ENCODE measurements around the gene EME1. TPM values are rescaled to one million over a fixed set of nuclear protein-coding genes. Genes with fewer than 3 reads are reported as not detected.

EME1 gene
- total and polyA plus RNA-seq, 10 of the 15 experiments (the other 5 are each of a cell fraction or from before 2014, with no cell fraction given): 13.8 to 40.5 (median 22.0) TPM

DNA sequence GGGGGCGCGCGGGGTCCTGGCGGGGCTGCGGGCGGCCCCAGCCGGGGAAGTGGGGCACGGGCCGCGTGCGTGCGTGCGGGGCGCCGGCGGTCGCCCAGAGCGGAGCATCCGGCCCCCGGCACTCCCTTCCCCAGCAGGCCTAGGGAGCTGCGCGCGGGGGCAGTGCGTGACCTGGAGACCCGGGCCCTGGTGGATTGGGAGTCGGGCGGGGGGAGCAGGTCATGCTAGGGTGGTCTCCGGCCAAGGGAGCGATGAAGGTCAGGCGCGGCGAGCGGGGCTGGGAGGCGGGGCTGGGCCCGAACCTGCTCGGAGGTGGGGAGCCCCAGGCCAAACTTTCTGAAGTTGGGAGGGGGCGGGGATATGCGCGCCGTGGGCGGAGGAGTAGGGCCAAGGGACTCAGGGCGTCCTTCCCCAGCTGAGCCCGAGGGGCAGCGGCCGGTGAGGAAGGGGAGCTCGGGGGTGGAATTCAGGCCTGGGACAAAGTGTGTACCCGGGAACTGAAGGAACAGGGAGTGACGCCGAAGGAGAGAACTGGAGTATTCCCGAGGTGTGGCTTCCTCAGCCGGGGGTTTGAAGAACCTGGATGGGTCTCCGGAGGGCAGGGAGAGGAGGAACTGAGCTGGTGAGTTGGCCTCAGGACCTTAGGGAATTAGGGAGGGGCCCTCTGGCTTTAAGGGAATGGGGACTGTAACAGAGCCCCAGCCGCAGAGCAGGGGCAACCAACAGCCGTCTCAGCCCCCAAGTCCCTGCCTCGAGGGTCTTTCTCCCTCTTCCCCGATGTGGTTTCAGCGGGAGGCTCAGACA is 26.5 kb upstream of the EME1 start (continued):
- TF ChIP-seq MEF2B (IDR thresholded peaks at IDR 0.05; ENCODE audit: partially characterized antibody, poor library complexity, severe bottlenecking) (no peak), SIN3A (IDR thresholded peaks at IDR 0.05; ENCODE audit: low read depth, low read length) (0 out of 2 replicates have a peak, but pooled peaks have one; percentile 21), MYC (IDR thresholded peaks at IDR 0.05; ENCODE audit: insufficient read depth, insufficient read length, insufficient replicate concordance, low read length, severe bottlenecking) (no peak), SPI1 (IDR thresholded peaks at IDR 0.05; ENCODE audit: borderline replicate concordance, insufficient read depth, low read depth, low read length) (no peak), NBN (IDR thresholded peaks at IDR 0.05) (no peak), ZSCAN29 (IDR thresholded peaks at IDR 0.05) (no peak), RBBP5 (conservative IDR thresholded peaks at IDR 0.05) (no peak), IKZF2 (IDR thresholded peaks at IDR 0.05) (0 out of 4 replicates have a peak, but pooled peaks of 1 of the 2 experiments have one; percentile 19), KLF5 (IDR thresholded peaks at IDR 0.05; ENCODE audit: partially characterized antibody) (no peak), ZBED1 (IDR thresholded peaks at IDR 0.05; ENCODE audit: borderline replicate concordance) (no peak), ZNF274 (IDR thresholded peaks at IDR 0.05; ENCODE audit: insufficient read depth, insufficient read length) (no peak), BHLHE40 (IDR thresholded peaks at IDR 0.05; ENCODE audit: borderline replicate concordance in 1 of 2, low read depth in 2 of 2, low read length in 1 of 2) (peak; percentile 49 to 88; a peak in 3 of 4 replicates), NFIC (IDR thresholded peaks at IDR 0.05; ENCODE audit: low read depth, low read length) (no peak), MXI1 (IDR thresholded peaks at IDR 0.05; ENCODE audit: low read depth, low read length) (0 out of 2 replicates have a peak, but pooled peaks have one; percentile 21), SREBF1 (IDR thresholded peaks at IDR 0.05; ENCODE audit: low read length) (no peak), YY1 (IDR thresholded peaks at IDR 0.05; ENCODE audit: low read depth, low read length) (no peak)
- TF ChIP-seq, protein P1, sequence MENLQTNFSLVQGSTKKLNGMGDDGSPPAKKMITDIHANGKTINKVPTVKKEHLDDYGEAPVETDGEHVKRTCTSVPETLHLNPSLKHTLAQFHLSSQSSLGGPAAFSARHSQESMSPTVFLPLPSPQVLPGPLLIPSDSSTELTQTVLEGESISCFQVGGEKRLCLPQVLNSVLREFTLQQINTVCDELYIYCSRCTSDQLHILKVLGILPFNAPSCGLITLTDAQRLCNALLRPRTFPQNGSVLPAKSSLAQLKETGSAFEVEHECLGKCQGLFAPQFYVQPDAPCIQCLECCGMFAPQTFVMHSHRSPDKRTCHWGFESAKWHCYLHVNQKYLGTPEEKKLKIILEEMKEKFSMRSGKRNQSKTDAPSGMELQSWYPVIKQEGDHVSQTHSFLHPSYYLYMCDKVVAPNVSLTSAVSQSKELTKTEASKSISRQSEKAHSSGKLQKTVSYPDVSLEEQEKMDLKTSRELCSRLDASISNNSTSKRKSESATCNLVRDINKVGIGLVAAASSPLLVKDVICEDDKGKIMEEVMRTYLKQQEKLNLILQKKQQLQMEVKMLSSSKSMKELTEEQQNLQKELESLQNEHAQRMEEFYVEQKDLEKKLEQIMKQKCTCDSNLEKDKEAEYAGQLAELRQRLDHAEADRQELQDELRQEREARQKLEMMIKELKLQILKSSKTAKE (IDR thresholded peaks at IDR 0.05; ENCODE audit: low read depth, poor library complexity, severe bottlenecking): no peak
- TF ChIP-seq, protein P2, sequence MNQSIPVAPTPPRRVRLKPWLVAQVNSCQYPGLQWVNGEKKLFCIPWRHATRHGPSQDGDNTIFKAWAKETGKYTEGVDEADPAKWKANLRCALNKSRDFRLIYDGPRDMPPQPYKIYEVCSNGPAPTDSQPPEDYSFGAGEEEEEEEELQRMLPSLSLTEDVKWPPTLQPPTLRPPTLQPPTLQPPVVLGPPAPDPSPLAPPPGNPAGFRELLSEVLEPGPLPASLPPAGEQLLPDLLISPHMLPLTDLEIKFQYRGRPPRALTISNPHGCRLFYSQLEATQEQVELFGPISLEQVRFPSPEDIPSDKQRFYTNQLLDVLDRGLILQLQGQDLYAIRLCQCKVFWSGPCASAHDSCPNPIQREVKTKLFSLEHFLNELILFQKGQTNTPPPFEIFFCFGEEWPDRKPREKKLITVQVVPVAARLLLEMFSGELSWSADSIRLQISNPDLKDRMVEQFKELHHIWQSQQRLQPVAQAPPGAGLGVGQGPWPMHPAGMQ (IDR thresholded peaks at IDR 0.05; ENCODE audit: borderline replicate concordance): no peak
- TF ChIP-seq, protein P3, sequence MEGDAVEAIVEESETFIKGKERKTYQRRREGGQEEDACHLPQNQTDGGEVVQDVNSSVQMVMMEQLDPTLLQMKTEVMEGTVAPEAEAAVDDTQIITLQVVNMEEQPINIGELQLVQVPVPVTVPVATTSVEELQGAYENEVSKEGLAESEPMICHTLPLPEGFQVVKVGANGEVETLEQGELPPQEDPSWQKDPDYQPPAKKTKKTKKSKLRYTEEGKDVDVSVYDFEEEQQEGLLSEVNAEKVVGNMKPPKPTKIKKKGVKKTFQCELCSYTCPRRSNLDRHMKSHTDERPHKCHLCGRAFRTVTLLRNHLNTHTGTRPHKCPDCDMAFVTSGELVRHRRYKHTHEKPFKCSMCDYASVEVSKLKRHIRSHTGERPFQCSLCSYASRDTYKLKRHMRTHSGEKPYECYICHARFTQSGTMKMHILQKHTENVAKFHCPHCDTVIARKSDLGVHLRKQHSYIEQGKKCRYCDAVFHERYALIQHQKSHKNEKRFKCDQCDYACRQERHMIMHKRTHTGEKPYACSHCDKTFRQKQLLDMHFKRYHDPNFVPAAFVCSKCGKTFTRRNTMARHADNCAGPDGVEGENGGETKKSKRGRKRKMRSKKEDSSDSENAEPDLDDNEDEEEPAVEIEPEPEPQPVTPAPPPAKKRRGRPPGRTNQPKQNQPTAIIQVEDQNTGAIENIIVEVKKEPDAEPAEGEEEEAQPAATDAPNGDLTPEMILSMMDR (IDR thresholded peaks at IDR 0.05 in 2 of 3, conservative IDR thresholded peaks at IDR 0.05 in 1 of 3; ENCODE audit: control insufficient read depth in 2 of 3, extremely low read depth in 1 of 3, insufficient read depth in 1 of 3, low read depth in 3 of 3, low read length in 3 of 3): no peak

Measured in GM12878 (cell line).